Measurements from ENCODE around the gene CAB39L. TPM values are rescaled to one million over a fixed set of nuclear protein-coding genes. Genes with fewer than 3 reads are reported as not detected.

Gene CAB39L
- polyA plus RNA-seq, 1 of the 3 experiments (the other 2 are of a cell fraction) = 2.6 TPM

- no peaks in the 10 kb centered on the region for H3K79me2 ChIP-seq (ENCODE audit: insufficient read depth)
- CTCF ChIA-PET = interaction anchor here (1.1 to 2.0 kb wide), 2 partner anchors 18 to 38 kb away, joined by 3 to 4 read pairs; no protein-coding TSS in a partner anchor
- H3K4me3 ChIP-seq (ENCODE audit: low read depth in 2 of 2, low read length in 1 of 2) = no peak overlapping the region
These were observed 181.2 kb downstream of the CAB39L start for GRCh38 chr13:49262634-49263033.

DNA sequence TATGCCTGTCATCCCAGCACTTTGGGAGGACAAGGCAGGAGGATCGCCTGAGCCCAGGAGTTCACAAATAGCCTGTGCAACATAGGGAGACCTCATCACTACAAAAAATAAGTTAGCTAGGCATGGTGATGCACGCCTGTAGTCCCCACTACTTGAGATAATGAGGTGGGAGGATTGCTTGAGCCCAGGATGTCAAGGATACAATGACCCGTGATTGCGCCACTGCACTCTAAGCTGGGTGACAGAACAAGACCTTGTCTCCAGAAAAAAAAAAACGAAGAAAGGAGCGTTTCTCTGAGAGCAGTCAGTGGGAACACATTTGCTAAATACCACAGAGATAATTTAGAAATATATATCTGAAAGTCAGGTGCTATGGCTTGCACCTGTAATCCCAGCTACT lies 184.3 kb downstream of the CAB39L start:
- no peak overlapping the region for H3K9ac ChIP-seq
- H3F3A ChIP-seq (replicated peaks; ENCODE audit: insufficient read depth) = no peaks in the 10 kb centered on the region
- no peak for DNase-seq
- H3K4me1 ChIP-seq (ENCODE audit: control insufficient read depth in 1 of 2, insufficient read depth in 2 of 2, low read depth in 1 of 2, low read length in 1 of 2) = no peaks in the 10 kb centered on the region
- H2AFZ ChIP-seq (ENCODE audit: low read depth) = no peak overlapping the region
- CTCF ChIA-PET = interaction anchor here (1.0 to 2.8 kb wide), 2 partner anchors 12 to 21 kb away, joined by 3 to 10 read pairs; no protein-coding TSS in a partner anchor
- no peaks in the 10 kb centered on the region for H3K27me3 ChIP-seq (ENCODE audit: insufficient read depth)
- H3K4me3 ChIP-seq (ENCODE audit: low read depth in 2 of 2, low read length in 1 of 2) = no peak overlapping the region
- H3K4me2 ChIP-seq = no peak overlapping the region
- no peaks in the 10 kb centered on the region for H4K20me1 ChIP-seq (ENCODE audit: insufficient read depth)
- no peaks in the 10 kb centered on the region for H3K79me2 ChIP-seq (ENCODE audit: insufficient read depth)
- H3K9me2 ChIP-seq = no peaks in the 10 kb centered on the region
- no peaks in the 10 kb centered on the region for H3K9me3 ChIP-seq
- POLR2A ChIA-PET = no interaction called here
- peaks cover 43 to 63% of the 10 kb centered on the region in 2 experiments for H3K36me3 ChIP-seq (replicated peaks in 1 of 2; ENCODE audit: control insufficient read depth in 1 of 2, insufficient read depth in 2 of 2, low read length in 1 of 2)
- H3K27ac ChIP-seq (ENCODE audit: low read depth in 2 of 2, low read length in 1 of 2) = no peak overlapping the region
- WGBS (ENCODE audit: low lambda C conversion rate) = 95% methylated on average over 6 of the region's 6 CpGs
- TF ChIP-seq FOXM1 (IDR thresholded peaks at IDR 0.05; ENCODE audit: low read depth) (no peak), NFIC (IDR thresholded peaks at IDR 0.05; ENCODE audit: borderline replicate concordance) (no peak), POLR2AphosphoS5 (IDR thresholded peaks at IDR 0.05; ENCODE audit: low read depth, low read length) (no peak), JUND (IDR thresholded peaks at IDR 0.05) (no peak), RXRA (IDR thresholded peaks at IDR 0.05; ENCODE audit: borderline replicate concordance, low read depth) (no peak), TEAD4 (IDR thresholded peaks at IDR 0.05; ENCODE audit: borderline replicate concordance, insufficient read depth) (no peak), FOXJ3 (CRISPR knock-in tag; IDR thresholded peaks at IDR 0.05) (no peak), FOSL2 (IDR thresholded peaks at IDR 0.05; ENCODE audit: borderline replicate concordance, low read depth) (no peak), REST (IDR thresholded peaks at IDR 0.05; ENCODE audit: low read depth, low read length) (no peak)
- TF ChIP-seq, protein P1, sequence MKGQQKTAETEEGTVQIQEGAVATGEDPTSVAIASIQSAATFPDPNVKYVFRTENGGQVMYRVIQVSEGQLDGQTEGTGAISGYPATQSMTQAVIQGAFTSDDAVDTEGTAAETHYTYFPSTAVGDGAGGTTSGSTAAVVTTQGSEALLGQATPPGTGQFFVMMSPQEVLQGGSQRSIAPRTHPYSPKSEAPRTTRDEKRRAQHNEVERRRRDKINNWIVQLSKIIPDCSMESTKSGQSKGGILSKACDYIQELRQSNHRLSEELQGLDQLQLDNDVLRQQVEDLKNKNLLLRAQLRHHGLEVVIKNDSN (IDR thresholded peaks at IDR 0.05; ENCODE audit: borderline replicate concordance, low read depth) = no peak
- TF ChIP-seq, protein P2, sequence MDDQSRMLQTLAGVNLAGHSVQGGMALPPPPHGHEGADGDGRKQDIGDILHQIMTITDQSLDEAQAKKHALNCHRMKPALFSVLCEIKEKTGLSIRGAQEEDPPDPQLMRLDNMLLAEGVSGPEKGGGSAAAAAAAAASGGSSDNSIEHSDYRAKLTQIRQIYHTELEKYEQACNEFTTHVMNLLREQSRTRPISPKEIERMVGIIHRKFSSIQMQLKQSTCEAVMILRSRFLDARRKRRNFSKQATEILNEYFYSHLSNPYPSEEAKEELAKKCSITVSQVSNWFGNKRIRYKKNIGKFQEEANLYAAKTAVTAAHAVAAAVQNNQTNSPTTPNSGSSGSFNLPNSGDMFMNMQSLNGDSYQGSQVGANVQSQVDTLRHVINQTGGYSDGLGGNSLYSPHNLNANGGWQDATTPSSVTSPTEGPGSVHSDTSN (IDR thresholded peaks at IDR 0.05) = no peak

More at GRCh38 chr13:49262634-49263033, 181.2 kb downstream of the CAB39L start:
- H3K4me1 ChIP-seq (ENCODE audit: control insufficient read depth in 1 of 2, insufficient read depth in 2 of 2, low read depth in 1 of 2, low read length in 1 of 2) = no peaks in the 10 kb centered on the region
- H3K36me3 ChIP-seq (replicated peaks in 1 of 2; ENCODE audit: control insufficient read depth in 1 of 2, insufficient read depth in 2 of 2, low read length in 1 of 2) = peaks cover 20 to 55% of the 10 kb centered on the region in 2 experiments
- POLR2A ChIA-PET = no interaction called here
- H3K4me2 ChIP-seq = no peak overlapping the region
- H3F3A ChIP-seq (replicated peaks; ENCODE audit: insufficient read depth) = no peaks in the 10 kb centered on the region
- no peak for TF ChIP-seq MEF2A (IDR thresholded peaks at IDR 0.05; ENCODE audit: borderline replicate concordance, low read depth)
- no peak for TF ChIP-seq TCF12 (IDR thresholded peaks at IDR 0.05)
- TF ChIP-seq GATA2 (CRISPR knock-in tag; IDR thresholded peaks at IDR 0.05) = no peak
- TF ChIP-seq ELF1 (IDR thresholded peaks at IDR 0.05) = no peak
- TF ChIP-seq, protein P3, sequence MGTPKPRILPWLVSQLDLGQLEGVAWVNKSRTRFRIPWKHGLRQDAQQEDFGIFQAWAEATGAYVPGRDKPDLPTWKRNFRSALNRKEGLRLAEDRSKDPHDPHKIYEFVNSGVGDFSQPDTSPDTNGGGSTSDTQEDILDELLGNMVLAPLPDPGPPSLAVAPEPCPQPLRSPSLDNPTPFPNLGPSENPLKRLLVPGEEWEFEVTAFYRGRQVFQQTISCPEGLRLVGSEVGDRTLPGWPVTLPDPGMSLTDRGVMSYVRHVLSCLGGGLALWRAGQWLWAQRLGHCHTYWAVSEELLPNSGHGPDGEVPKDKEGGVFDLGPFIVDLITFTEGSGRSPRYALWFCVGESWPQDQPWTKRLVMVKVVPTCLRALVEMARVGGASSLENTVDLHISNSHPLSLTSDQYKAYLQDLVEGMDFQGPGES (IDR thresholded peaks at IDR 0.05; ENCODE audit: low read depth, low read length) = no peak
- TF ChIP-seq TAF1 (IDR thresholded peaks at IDR 0.05; ENCODE audit: borderline replicate concordance, low read depth, low read length) = no peak
- TF ChIP-seq RFX5 (IDR thresholded peaks at IDR 0.05; ENCODE audit: low read length) = no peak
- TF ChIP-seq RAD21 (IDR thresholded peaks at IDR 0.05; ENCODE audit: low read length) = no peak
- TF ChIP-seq FOXJ3 (CRISPR knock-in tag; IDR thresholded peaks at IDR 0.05) = no peak
- TF ChIP-seq FOXM1 (IDR thresholded peaks at IDR 0.05; ENCODE audit: low read depth) = no peak
- TF ChIP-seq JUND (IDR thresholded peaks at IDR 0.05) = no peak
- TF ChIP-seq, protein P4, sequence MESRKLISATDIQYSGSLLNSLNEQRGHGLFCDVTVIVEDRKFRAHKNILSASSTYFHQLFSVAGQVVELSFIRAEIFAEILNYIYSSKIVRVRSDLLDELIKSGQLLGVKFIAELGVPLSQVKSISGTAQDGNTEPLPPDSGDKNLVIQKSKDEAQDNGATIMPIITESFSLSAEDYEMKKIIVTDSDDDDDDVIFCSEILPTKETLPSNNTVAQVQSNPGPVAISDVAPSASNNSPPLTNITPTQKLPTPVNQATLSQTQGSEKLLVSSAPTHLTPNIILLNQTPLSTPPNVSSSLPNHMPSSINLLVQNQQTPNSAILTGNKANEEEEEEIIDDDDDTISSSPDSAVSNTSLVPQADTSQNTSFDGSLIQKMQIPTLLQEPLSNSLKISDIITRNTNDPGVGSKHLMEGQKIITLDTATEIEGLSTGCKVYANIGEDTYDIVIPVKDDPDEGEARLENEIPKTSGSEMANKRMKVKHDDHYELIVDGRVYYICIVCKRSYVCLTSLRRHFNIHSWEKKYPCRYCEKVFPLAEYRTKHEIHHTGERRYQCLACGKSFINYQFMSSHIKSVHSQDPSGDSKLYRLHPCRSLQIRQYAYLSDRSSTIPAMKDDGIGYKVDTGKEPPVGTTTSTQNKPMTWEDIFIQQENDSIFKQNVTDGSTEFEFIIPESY (IDR thresholded peaks at IDR 0.05; ENCODE audit: borderline replicate concordance, low read depth) = no peak
- no peak for TF ChIP-seq EZH2phosphoT487 (IDR thresholded peaks at IDR 0.05; ENCODE audit: borderline replicate concordance, low read depth)
- no peak for TF ChIP-seq TEAD4 (IDR thresholded peaks at IDR 0.05; ENCODE audit: borderline replicate concordance, insufficient read depth)
- no peak for TF ChIP-seq RCOR1 (IDR thresholded peaks at IDR 0.05; ENCODE audit: low read length)
- TF ChIP-seq EP300 (IDR thresholded peaks at IDR 0.05; ENCODE audit: borderline replicate concordance in 1 of 2, low read depth in 1 of 2, low read length in 1 of 2) = no peak
- H3K27me3 ChIP-seq (ENCODE audit: insufficient read depth) = no peaks in the 10 kb centered on the region
- H3K27ac ChIP-seq (ENCODE audit: low read depth in 2 of 2, low read length in 1 of 2) = no peak overlapping the region
- H2AFZ ChIP-seq (ENCODE audit: low read depth) = no peak overlapping the region
- no peak for DNase-seq
- H3K9me3 ChIP-seq = no peaks in the 10 kb centered on the region
- 100% methylated on average over 6 of the region's 6 CpGs for WGBS (ENCODE audit: low lambda C conversion rate)
- H3K9ac ChIP-seq = no peak overlapping the region
- no peaks in the 10 kb centered on the region for H3K9me2 ChIP-seq
- no peaks in the 10 kb centered on the region for H4K20me1 ChIP-seq (ENCODE audit: insufficient read depth)
